A549 (cell line): ENCODE measurements around the gene GPRC6A. TPM values are rescaled to one million over a fixed set of nuclear protein-coding genes. Genes with fewer than 3 reads are reported as not detected.

Experiments
- ATAC-seq, 2 experiments: fragments of 200-7000 bp in 1 of 2; fragments of >200 bp in 1 of 2; cut with Nextera tagmentation in 1 of 2; cut with Tn5 transposase in 1 of 2; 3 replicates each; pipeline versions ENCODE4 v1.8.0 to v1.9.1; 2018 to 2020; ENCODE audit warnings: mild to moderate bottlenecking in 1 of 2, moderate library complexity in 1 of 2
- CTCF ChIA-PET: fragments of 300-600 bp; sonication (Branson Sonifier 250); formaldehyde crosslinking; extraction: SDS; loops from one replicate; lab custom pipeline; 2021; ENCODE audit warnings: antibody characterized with exemption, inconsistent platforms; lab: Yijun Ruan, JAX
- POLR2A ChIA-PET: fragments of 350-600 bp; formaldehyde crosslinking; extraction: SDS; loops from one replicate; lab custom pipeline; 2021; ENCODE audit warnings: antibody characterized with exemption, inconsistent platforms; lab: Yijun Ruan, JAX
- DNase-seq, 2 experiments: peaks; one replicate each; pipeline versions ENCODE4 v3.0.0 to v3.0.0-alpha.2; 2011 to 2016; ENCODE audit warnings: low read depth in 1 of 2, low spot score in 1 of 2
- FAIRE-seq: peaks from 2 replicates; lab custom pipeline; 2011; peaks lifted over from hg19 to GRCh38; lab: Jason Lieb, UNC
- H3K27ac ChIP-seq, 2 experiments: fragments of >200 bp; sonication (Bioruptor Twin); formaldehyde crosslinking; 3 replicates each; pipeline ENCODE4 v1.5.1; 2016 to 2017
- H3K4me1 ChIP-seq: fragments of >200 bp; sonication (Bioruptor Twin); formaldehyde crosslinking; 3 replicates; pipeline ENCODE4 v1.6.1; 2016
- H3K4me2 ChIP-seq: fragments of >200 bp; sonication (Bioruptor Twin); formaldehyde crosslinking; 3 replicates; pipeline ENCODE4 v1.6.1; 2016
- H3K4me3 ChIP-seq: fragments of >200 bp; sonication (Bioruptor Twin); formaldehyde crosslinking; 3 replicates; pipeline ENCODE4 v1.5.1; 2016
- H3K9me3 ChIP-seq: fragments of >200 bp; sonication (Bioruptor Twin); formaldehyde crosslinking; 3 replicates; pipeline ENCODE4 v1.6.1; 2016
- BHLHE40 ChIP-seq: IDR thresholded peaks from 2 replicates; pipeline ENCODE4 v1.6.1; 2012; ENCODE audit warnings: low read depth, low read length, inconsistent platforms
- EHMT2 ChIP-seq: fragments of 200-600 bp; sonication (generic); IDR thresholded peaks from 2 replicates; pipeline ENCODE4 v1.6.1; 2016; ENCODE audit warnings: antibody characterized with exemption, low read depth, mild to moderate bottlenecking, moderate library complexity
- EP300 ChIP-seq, 2 experiments: fragments of >200 bp; sonication (Bioruptor Twin); formaldehyde crosslinking; IDR thresholded peaks; 2 replicates in 1 of 2; 3 replicates in 1 of 2; pipeline ENCODE4 v1.6.1; 2016 to 2017
- ESRRA ChIP-seq: fragments of 150-350 bp; IDR thresholded peaks from 2 replicates; pipeline ENCODE4 v1.6.1; 2014; ENCODE audit warnings: mild to moderate bottlenecking, low read length, borderline replicate concordance
- FOXS1 ChIP-seq: fragments of 250-450 bp; sonication (Bioruptor Pico); IDR thresholded peaks from 2 replicates; pipeline ENCODE4 v1.5.0; 2020; ENCODE audit warnings: mild to moderate bottlenecking, moderate library complexity
- HEYL ChIP-seq: fragments of 250-450 bp; sonication (Bioruptor Pico); IDR thresholded peaks from 2 replicates; pipeline ENCODE4 v1.8.0; 2021; ENCODE audit warnings: mild to moderate bottlenecking, moderate library complexity
- JUN ChIP-seq, 2 experiments: fragments of >200 bp; sonication (Bioruptor Twin); formaldehyde crosslinking; IDR thresholded peaks; 2 replicates in 1 of 2; 3 replicates in 1 of 2; pipeline ENCODE4 v1.6.1; 2016 to 2017
- KDM5A ChIP-seq: fragments of 200-600 bp; sonication (generic); IDR thresholded peaks from 2 replicates; pipeline ENCODE4 v1.6.1; 2016; ENCODE audit warnings: antibody characterized with exemption, mild to moderate bottlenecking
- MAFK ChIP-seq: fragments of 450-650 bp; IDR thresholded peaks from 2 replicates; pipeline ENCODE4 v1.6.1; 2014; ENCODE audit not compliant: partially characterized antibody
- NPAS2 ChIP-seq: fragments of 250-450 bp; sonication (Bioruptor Pico); IDR thresholded peaks from 2 replicates; pipeline ENCODE4 v1.8.0; 2022; ENCODE audit warnings: mild to moderate bottlenecking, moderate library complexity, borderline replicate concordance
- NR3C1 ChIP-seq: fragments of >200 bp; sonication (Bioruptor Twin); formaldehyde crosslinking; IDR thresholded peaks from 3 replicates; pipeline ENCODE4 v1.6.1; 2017
- POLR2A ChIP-seq: IDR thresholded peaks from 2 replicates; pipeline ENCODE4 v1.6.1; 2012; ENCODE audit warnings: mild to moderate bottlenecking, low read length
- POLR2AphosphoS2 ChIP-seq: conservative IDR thresholded peaks from 2 replicates; pipeline ENCODE4 v1.6.1; 2012; ENCODE audit warnings: low read length, improper control_type of control experiment, inconsistent platforms
- RARB ChIP-seq: fragments of 250-450 bp; sonication (Bioruptor Pico); IDR thresholded peaks from 2 replicates; pipeline ENCODE4 v1.8.0; 2021; ENCODE audit warnings: mild to moderate bottlenecking, moderate library complexity
- RFX5 ChIP-seq: fragments of 450-650 bp; IDR thresholded peaks from 2 replicates; pipeline ENCODE4 v1.7.1; 2014; ENCODE audit warnings: antibody characterized with exemption, mild to moderate bottlenecking, moderate library complexity
- TFCP2L1 ChIP-seq: fragments of 250-450 bp; sonication (Bioruptor Pico); IDR thresholded peaks from 2 replicates; pipeline ENCODE4 v1.5.0; 2021; ENCODE audit warnings: mild to moderate bottlenecking
- TP53 ChIP-seq: fragments of 250-450 bp; sonication (Bioruptor Pico); IDR thresholded peaks from 2 replicates; pipeline ENCODE4 v1.5.0; 2021; ENCODE audit warnings: mild to moderate bottlenecking, moderate library complexity
- ZC3H11A ChIP-seq: fragments of 450-650 bp; IDR thresholded peaks from 2 replicates; pipeline ENCODE4 v1.6.1; 2014; ENCODE audit warnings: antibody characterized with exemption, mild to moderate bottlenecking
- ZFP36 ChIP-seq: fragments of 450-650 bp; IDR thresholded peaks from 2 replicates; pipeline ENCODE4 v1.6.1; 2014; ENCODE audit warnings: borderline replicate concordance; ENCODE audit not compliant: partially characterized antibody
- ZNF302 ChIP-seq: fragments of 250-450 bp; sonication (Bioruptor Pico); IDR thresholded peaks from 2 replicates; pipeline ENCODE4 v1.9.0; 2021; ENCODE audit warnings: inconsistent platforms, mild to moderate bottlenecking, moderate library complexity
- ZSCAN20 ChIP-seq: fragments of 250-450 bp; sonication (Bioruptor Pico); IDR thresholded peaks from 2 replicates; pipeline ENCODE4 v1.8.0; 2022; ENCODE audit warnings: mild to moderate bottlenecking, moderate library complexity
- WGBS: methylation state at CpG from one replicate; pipeline ENCODE4 v1.1.6; 2017; ENCODE audit errors: missing lambda C conversion rate; 5-methylcytosine and 5-hydroxymethylcytosine counted together
- polyA plus RNA-seq, 4 experiments: library from polyadenylated mRNA; depleted of rRNA in 3 of 4; stranded (reverse); fragments of >200 nt; fragmentation: RNase III in 1 of 4; extraction: RNeasy Plus Mini Kit Qiagen cat#74134 plus additional on column Dnase treatment in 1 of 4; gene quantifications; 2 replicates in 3 of 4; 3 replicates in 1 of 4; pipeline ENCODE4 v1.2.3, GENCODE V29; 2011 to 2017
- TF ChIP-seq, protein P1 (sequence below): fragments of 150-350 bp; IDR thresholded peaks from 2 replicates; pipeline ENCODE4 v1.6.1; 2014; ENCODE audit warnings: low read depth, mild to moderate bottlenecking, low read length
- TF ChIP-seq, protein P2 (sequence below): fragments of >200 bp; sonication (Bioruptor Twin); formaldehyde crosslinking; IDR thresholded peaks from 3 replicates; pipeline ENCODE4 v1.5.1; 2016
- TF ChIP-seq, protein P3 (sequence below): IDR thresholded peaks from 2 replicates; pipeline ENCODE4 v1.6.1; 2012; ENCODE audit warnings: low read depth, borderline replicate concordance

The GPRC6A gene
- polyA plus RNA-seq, 2 of the 4 experiments (the other 2 are of a cell fraction), result not detected

DNA sequence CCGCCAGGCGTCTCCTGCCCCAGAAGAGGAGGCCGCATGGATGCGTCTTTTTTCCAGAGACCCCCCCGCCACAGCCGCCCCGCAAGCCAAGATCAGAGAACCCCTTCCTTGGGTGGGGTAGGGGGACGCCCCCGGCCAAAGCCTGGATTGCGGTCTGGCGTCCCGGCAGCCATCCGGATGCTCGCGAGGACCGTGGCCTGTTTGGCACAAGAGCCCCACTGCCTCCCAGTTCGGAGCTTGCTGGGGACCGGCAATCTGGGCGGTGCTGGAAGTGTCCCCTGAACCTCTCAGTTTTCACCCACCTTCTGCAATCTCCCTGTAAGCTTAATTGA is 64.3 kb downstream of the GPRC6A start:
- no peak overlapping the region for H3K4me3 ChIP-seq
- WGBS, result 89% methylated on average over 7 of the region's 19 CpGs

DNA sequence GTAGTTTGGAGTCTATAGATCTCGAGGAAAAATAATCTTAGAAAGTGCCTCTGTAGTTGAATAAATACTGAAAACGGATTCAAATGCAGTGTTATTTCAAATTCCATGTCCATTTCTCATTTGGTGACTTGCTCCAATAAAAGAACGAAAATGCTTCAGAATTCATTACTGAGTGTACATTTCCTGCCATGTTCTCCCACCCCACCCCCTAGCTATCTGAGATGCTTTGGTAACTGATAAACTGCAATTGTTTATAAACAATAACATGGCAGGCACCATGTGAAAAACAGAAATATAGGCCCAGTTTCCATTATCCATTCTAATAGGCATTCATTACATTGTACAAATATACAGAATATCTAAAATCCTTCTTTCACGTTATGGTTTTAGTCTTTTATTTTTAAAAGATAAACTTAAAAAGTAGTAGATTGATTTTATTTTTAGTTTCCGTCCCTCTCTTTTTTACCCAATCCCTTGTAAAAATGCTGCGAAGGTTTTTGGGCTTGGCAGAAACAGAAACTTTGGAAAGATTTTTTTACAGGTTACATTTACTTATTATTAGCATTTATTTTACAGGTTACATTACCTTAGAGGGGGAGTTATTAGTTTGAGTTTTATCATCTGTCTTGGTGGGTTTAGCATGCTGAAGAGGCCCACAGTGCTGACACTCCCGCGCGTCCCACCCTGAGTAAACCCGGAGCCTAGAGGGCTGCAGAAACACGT is 64.8 kb downstream of the GPRC6A start:
- TF ChIP-seq, protein P1, sequence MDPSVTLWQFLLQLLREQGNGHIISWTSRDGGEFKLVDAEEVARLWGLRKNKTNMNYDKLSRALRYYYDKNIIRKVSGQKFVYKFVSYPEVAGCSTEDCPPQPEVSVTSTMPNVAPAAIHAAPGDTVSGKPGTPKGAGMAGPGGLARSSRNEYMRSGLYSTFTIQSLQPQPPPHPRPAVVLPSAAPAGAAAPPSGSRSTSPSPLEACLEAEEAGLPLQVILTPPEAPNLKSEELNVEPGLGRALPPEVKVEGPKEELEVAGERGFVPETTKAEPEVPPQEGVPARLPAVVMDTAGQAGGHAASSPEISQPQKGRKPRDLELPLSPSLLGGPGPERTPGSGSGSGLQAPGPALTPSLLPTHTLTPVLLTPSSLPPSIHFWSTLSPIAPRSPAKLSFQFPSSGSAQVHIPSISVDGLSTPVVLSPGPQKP, result no peak
- no peak for TF ChIP-seq EP300 (IDR thresholded peaks at IDR 0.05)
- no peak for TF ChIP-seq KDM5A
- TF ChIP-seq FOXS1 (CRISPR knock-in tag), result no peak
- no peak for TF ChIP-seq ZNF302 (CRISPR knock-in tag)
- ATAC-seq (no peak), DNase-seq (no peak), FAIRE-seq (no peak)
- ChIA-PET POLR2A (no interaction called here), CTCF (no interaction called here)
- no peaks in the 10 kb centered on the region for H3K4me1 ChIP-seq
- H3K27ac ChIP-seq, result no peak overlapping the region
- H3K4me2 ChIP-seq, result no peak overlapping the region
- H3K9me3 ChIP-seq, result no peaks in the 10 kb centered on the region
- no peak overlapping the region for H3K4me3 ChIP-seq
- 88% methylated on average over 11 of the region's 11 CpGs for WGBS

More for the DNA sequence above, 64.3 kb downstream of the GPRC6A start:
- H3K4me1 ChIP-seq, result no peaks in the 10 kb centered on the region
- DNase-seq (no peak), FAIRE-seq (no peak), ATAC-seq (no peak)
- no peak overlapping the region for H3K27ac ChIP-seq
- H3K9me3 ChIP-seq, result no peaks in the 10 kb centered on the region
- ChIA-PET POLR2A (no interaction called here), CTCF (interaction anchor here (1.8 kb wide), 1 partner anchor 83 kb away, joined by 4 read pairs; no protein-coding TSS in a partner anchor)
- TF ChIP-seq, protein P2, sequence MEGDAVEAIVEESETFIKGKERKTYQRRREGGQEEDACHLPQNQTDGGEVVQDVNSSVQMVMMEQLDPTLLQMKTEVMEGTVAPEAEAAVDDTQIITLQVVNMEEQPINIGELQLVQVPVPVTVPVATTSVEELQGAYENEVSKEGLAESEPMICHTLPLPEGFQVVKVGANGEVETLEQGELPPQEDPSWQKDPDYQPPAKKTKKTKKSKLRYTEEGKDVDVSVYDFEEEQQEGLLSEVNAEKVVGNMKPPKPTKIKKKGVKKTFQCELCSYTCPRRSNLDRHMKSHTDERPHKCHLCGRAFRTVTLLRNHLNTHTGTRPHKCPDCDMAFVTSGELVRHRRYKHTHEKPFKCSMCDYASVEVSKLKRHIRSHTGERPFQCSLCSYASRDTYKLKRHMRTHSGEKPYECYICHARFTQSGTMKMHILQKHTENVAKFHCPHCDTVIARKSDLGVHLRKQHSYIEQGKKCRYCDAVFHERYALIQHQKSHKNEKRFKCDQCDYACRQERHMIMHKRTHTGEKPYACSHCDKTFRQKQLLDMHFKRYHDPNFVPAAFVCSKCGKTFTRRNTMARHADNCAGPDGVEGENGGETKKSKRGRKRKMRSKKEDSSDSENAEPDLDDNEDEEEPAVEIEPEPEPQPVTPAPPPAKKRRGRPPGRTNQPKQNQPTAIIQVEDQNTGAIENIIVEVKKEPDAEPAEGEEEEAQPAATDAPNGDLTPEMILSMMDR, result no peak
- TF ChIP-seq HEYL (CRISPR knock-in tag), result no peak
- TF ChIP-seq, protein P3, sequence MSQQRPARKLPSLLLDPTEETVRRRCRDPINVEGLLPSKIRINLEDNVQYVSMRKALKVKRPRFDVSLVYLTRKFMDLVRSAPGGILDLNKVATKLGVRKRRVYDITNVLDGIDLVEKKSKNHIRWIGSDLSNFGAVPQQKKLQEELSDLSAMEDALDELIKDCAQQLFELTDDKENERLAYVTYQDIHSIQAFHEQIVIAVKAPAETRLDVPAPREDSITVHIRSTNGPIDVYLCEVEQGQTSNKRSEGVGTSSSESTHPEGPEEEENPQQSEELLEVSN, result no peak
- no peak for TF ChIP-seq JUN (IDR thresholded peaks at IDR 0.05)
- TF ChIP-seq POLR2AphosphoS2, result no peak
- TF ChIP-seq RARB (CRISPR knock-in tag), result no peak
- no peak for TF ChIP-seq FOXS1 (CRISPR knock-in tag)
- no peak for TF ChIP-seq ESRRA
- no peak for TF ChIP-seq MAFK
- TF ChIP-seq TP53 (CRISPR knock-in tag), result no peak
- no peak for TF ChIP-seq EHMT2
- no peak for TF ChIP-seq TFCP2L1
- no peak for TF ChIP-seq ZC3H11A
- no peak for TF ChIP-seq NR3C1
- H3K4me2 ChIP-seq, result no peak overlapping the region; the same call in 1 of the 3 replicates

DNA sequence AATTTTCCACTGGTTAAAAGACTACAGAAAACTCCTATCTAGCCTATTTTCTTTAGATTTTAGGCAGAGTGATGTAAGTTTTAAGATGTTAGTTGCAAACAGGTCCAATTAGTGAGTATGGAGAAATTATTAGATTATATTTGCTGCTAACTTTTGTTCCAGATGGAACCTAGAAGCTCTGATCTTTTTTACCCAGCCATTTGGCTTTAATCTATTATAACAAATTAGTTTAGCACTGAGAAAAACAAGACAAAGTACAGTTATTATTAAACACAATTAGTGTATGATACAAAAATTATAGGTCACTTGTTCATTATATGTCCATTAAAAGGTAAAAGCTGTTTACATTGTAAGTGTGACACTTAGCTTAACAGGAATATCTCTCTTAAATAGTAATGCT is 65.8 kb downstream of the GPRC6A start:
- POLR2A ChIA-PET, result no interaction called here
- ATAC-seq, result no peak
- no peak for FAIRE-seq
- CTCF ChIA-PET, result interaction anchor here (0.6 kb wide), 1 partner anchor 17 kb away, joined by 4 read pairs; no protein-coding TSS in a partner anchor
- no peak overlapping the region for H3K4me3 ChIP-seq
- H3K9me3 ChIP-seq, result no peaks in the 10 kb centered on the region
- H3K4me1 ChIP-seq, result no peaks in the 10 kb centered on the region
- H3K27ac ChIP-seq, result no peak overlapping the region
- no peak overlapping the region for H3K4me2 ChIP-seq
- no peak for DNase-seq
- TF ChIP-seq RFX5 (no peak), NR3C1 (no peak), BHLHE40 (no peak), ZSCAN20 (CRISPR knock-in tag) (no peak), EP300 (IDR thresholded peaks at IDR 0.05) (no peak), POLR2A (no peak), RARB (CRISPR knock-in tag) (no peak), JUN (IDR thresholded peaks at IDR 0.05) (no peak), NPAS2 (CRISPR knock-in tag) (no peak), FOXS1 (CRISPR knock-in tag) (no peak), ZFP36 (no peak)
- TF ChIP-seq, protein P3, result no peak
